Umbilical cord (tissue), 2 donors: ENCODE data around the gene ANKRD10. TPM values are rescaled to one million over a fixed set of nuclear protein-coding genes. Genes with fewer than 3 reads are reported as not detected.

Source experiments
- DNase-seq: peaks from one replicate; pipeline ENCODE4 v3.0.0-alpha.2; 2015; ENCODE audit warnings: low spot score
- total RNA-seq: library from RNA; depleted of rRNA; stranded (reverse); fragments of >200 nt; gene quantifications from one replicate; pipeline ENCODE4 v1.2.3, GENCODE V29; 2014; ENCODE audit warnings: low replicate concordance; ENCODE audit not compliant: insufficient read depth

ANKRD10 gene
- total RNA-seq, 1 donor from 2014 or later, result 83.5 TPM

- DNase-seq, result no peak
Observed at GRCh38 chr13:110831437-110832204, 83.2 kb downstream of the ANKRD10 start.

- no peak for DNase-seq
Observed at GRCh38 chr13:110830800-110831371, 84.0 kb downstream of the ANKRD10 start.

- DNase-seq, result no peak
Observed at GRCh38 chr13:110830331-110830730, 84.5 kb downstream of the ANKRD10 start.

- DNase-seq, result no peak
Observed at GRCh38 chr13:110829486-110829885, 85.4 kb downstream of the ANKRD10 start.

GRCh38 chr13:110828705-110829104, 86.2 kb downstream of the ANKRD10 start:
- no peak for DNase-seq

Other genes with a start within 250 kb of the ANKRD10 start
- gene CARS2, start 209.0 kb downstream of the ANKRD10 start, total RNA-seq, result 36.4 TPM
- 6.5 TPM for gene ING1, start 201.4 kb downstream of the ANKRD10 start, total RNA-seq
- gene ARHGEF7, start 200.2 kb upstream of the ANKRD10 start, total RNA-seq, result 99.2 TPM